Psoas muscle (tissue), 8 donors: ENCODE results near the gene B3GAT1. TPM values are rescaled to one million over a fixed set of nuclear protein-coding genes. Genes with fewer than 3 reads are reported as not detected.

Experiments
- ATAC-seq, 4 donors: fragments of 200-7000 bp; cut with Tn5 transposase; one replicate each; pipeline ENCODE4 v1.9.1; 2020; ENCODE audit warnings: moderate library complexity in 3 of 4, mild to moderate bottlenecking in 2 of 4
- DNase-seq, 2 donors: peaks; one replicate each; pipeline ENCODE4 v3.0.0-alpha.2; 2020
- H3K27ac ChIP-seq: fragments of 200-600 bp; one replicate; pipeline ENCODE4 v1.8.0; 2022
- H3K27me3 ChIP-seq, 3 donors: fragments of 200-600 bp in 1 of 3; one replicate each; pipeline versions ENCODE4 v1.6.1 to v1.8.0; 2013 to 2022; ENCODE audit warnings: low read length in 2 of 3, mild to moderate bottlenecking in 2 of 3, moderate library complexity in 1 of 3; ENCODE audit not compliant: insufficient read depth in 3 of 3
- H3K36me3 ChIP-seq, 2 donors: fragments of 200-600 bp in 1 of 2; one replicate each; pipeline versions ENCODE4 v1.6.1 to v1.8.0; 2013 to 2022; ENCODE audit warnings: low read depth in 1 of 2, mild to moderate bottlenecking in 1 of 2, moderate library complexity in 1 of 2; ENCODE audit not compliant: insufficient read depth in 1 of 2
- H3K4me1 ChIP-seq: fragments of 200-600 bp; one replicate; pipeline ENCODE4 v1.8.0; 2022
- H3K4me3 ChIP-seq: fragments of 200-600 bp; one replicate; pipeline ENCODE4 v1.8.0; 2022; ENCODE audit warnings: mild to moderate bottlenecking
- H3K9me3 ChIP-seq: fragments of 200-600 bp; one replicate; pipeline ENCODE4 v1.8.0; 2022
- CTCF ChIP-seq: fragments of 200-600 bp; IDR thresholded peaks from one replicate; pipeline ENCODE4 v1.8.0; 2022; ENCODE audit warnings: antibody characterized with exemption
- WGBS, 3 donors: extraction: QIAGEN DNeasy Blood & Tissue Kit; methylation state at CpG; one replicate each; pipeline versions ENCODE4 v1.1.6 to v1.1.7; 2013; 5-methylcytosine and 5-hydroxymethylcytosine counted together
- intact Hi-C, 2 donors: fragments of 100-400 bp; cut with DNase I; formaldehyde crosslinking; loops; one replicate each; pipeline versions ENCODE4 v1.11.0 to v1.14.2; 2022
- polyA plus RNA-seq, 3 donors: library from polyadenylated mRNA; stranded (reverse); fragments of 200-250 nt; gene quantifications; one replicate each; pipeline ENCODE4 v1.2.3, GENCODE V29; 2013
- total RNA-seq, 4 donors: library from RNA; stranded (reverse); fragmentation: NEBNext Ultra II Directional in 2 of 4; extraction: Animal tissue kit (Norgen Biotek cat#: 25700) in 2 of 4; gene quantifications; one replicate each; pipeline versions ENCODE4 v1.2.1 to v1.2.4, GENCODE V29; 2021 to 2023
- donor health status: healthy with polysubstance abuse.
- donor health status: DM: no; HTN: no; CAD: no; lungs with moderate emphysema.
- donor health status: Bipolar disorder and iron deficiency.
- donor health status: healthy.
- donor health status: DM: yes; HTN: yes; CAD: no.
- donor health status: DM: no; HTN: no; CAD: no.
- donor health status: DM: no; HTN: no; CAD: no.
- donor health status: DM: yes; HTN: yes; CAD: no.

Gene B3GAT1
- total and polyA plus RNA-seq, 7 donors: 0.01 to 0.13 (median 0.06) TPM; not detected in 3

- WGBS, 3 donors: 72 to 80% (median 72%) methylated on average over 6 of the region's 6 CpGs
- ATAC-seq (no peak), DNase-seq (no peak)
- Histone ChIP-seq H3K4me1 (no peaks in the 10 kb centered on the region), H3K36me3 (no peaks in the 10 kb centered on the region), H3K27me3 (peaks cover 0 to 26% (median 7%) of the 10 kb centered on the region in 3 donors), H3K4me3 (no peak overlapping the region), H3K27ac (no peak overlapping the region), H3K9me3 (no peaks in the 10 kb centered on the region)
- no peak for TF ChIP-seq CTCF
- intact Hi-C loops: no loop called here
Observed at GRCh38 chr11:134386945-134387344, 25.1 kb downstream of the B3GAT1 start.

DNA sequence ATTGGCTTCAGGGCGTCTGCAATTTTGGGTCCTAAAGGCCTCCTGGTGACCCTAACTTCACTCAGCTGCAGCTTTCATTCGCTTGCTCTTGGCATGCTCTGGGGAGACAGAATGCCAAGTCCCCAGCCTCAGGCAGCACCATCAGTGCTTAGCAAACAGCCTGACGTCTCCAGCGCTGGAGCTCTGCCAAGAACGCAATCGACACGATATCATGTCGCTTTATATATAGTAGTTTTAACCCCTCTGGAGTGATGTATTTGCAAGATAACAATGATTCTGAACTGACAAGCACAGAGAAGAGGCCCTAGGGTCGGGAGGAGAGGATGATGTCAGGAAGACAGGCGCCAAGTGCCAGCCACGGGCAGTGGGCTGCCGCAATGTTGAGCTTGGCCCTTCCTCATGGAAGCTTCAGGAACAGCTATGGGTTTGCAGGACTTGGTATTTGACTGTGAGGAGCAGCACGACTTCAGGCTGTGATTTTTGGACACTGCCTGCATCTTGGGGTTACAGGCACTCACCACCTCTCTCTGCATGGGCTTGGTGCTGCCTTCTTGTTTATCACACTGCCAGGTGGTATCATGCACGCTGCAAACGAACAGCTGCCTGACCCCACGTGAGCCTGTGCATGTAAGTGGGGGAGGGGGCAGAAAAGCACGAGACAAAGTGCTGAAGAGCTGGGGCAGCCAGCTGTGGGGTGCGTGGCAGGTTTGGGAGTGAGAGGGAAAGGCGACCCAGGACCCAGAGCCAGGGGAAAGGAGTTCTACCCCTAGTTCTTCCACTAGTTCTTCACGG is 26.1 kb downstream of the B3GAT1 start:
- H3K27me3 ChIP-seq: peaks cover 0 to 23% (median 4%) of the 10 kb centered on the region in 3 donors
- ATAC-seq (no peak), DNase-seq (no peak)

DNA sequence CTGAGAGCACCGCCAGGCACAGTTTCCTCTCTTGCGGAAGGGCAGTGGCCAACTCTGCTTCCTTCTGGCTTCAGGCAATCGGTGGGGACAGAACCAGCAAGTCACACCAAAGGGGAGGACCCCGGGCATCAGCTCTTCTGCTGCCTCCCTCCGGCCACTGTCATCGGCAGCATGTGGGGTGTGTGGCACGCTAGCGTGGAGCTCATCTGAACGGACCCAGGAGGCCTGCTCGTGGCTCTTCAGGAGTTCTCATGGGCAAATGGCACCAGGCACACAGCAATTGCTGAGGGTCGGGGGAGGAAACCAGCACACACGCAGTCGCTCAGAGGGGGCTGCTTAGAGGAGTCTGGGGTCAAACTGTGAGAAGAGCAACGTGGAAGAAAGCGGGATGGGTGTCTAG is 26.9 kb downstream of the B3GAT1 start:
- no peak for DNase-seq
- Histone ChIP-seq H3K4me3 (no peak overlapping the region), H3K27me3 (peaks cover 0 to 17% (median 4%) of the 10 kb centered on the region in 3 donors), H3K9me3 (no peaks in the 10 kb centered on the region), H3K27ac (no peak overlapping the region), H3K4me1 (no peaks in the 10 kb centered on the region), H3K36me3 (no peaks in the 10 kb centered on the region)
- 81 to 87% (median 85%) methylated on average over 15 of the region's 15 CpGs for WGBS, 3 donors
- no peak for ATAC-seq
- intact Hi-C loops: no loop called here
- TF ChIP-seq CTCF: no peak

More for the DNA sequence above, 26.1 kb downstream of the B3GAT1 start:
- 14 to 27% (median 22%) methylated on average over 20 of the region's 20 CpGs for WGBS, 3 donors
- Histone ChIP-seq H3K27ac (no peak overlapping the region), H3K4me1 (no peaks in the 10 kb centered on the region), H3K9me3 (no peaks in the 10 kb centered on the region), H3K36me3 (no peaks in the 10 kb centered on the region), H3K4me3 (no peak overlapping the region)
- intact Hi-C loops: no loop called here
- no peak for TF ChIP-seq CTCF

- intact Hi-C loops: no loop called here
- Histone ChIP-seq H3K9me3 (no peaks in the 10 kb centered on the region), H3K4me3 (no peak overlapping the region), H3K27ac (no peak overlapping the region), H3K36me3 (no peaks in the 10 kb centered on the region), H3K27me3 (peaks cover 0 to 15% (median 2%) of the 10 kb centered on the region in 3 donors), H3K4me1 (no peaks in the 10 kb centered on the region)
- WGBS, 3 donors: 85 to 89% (median 88%) methylated on average over 14 of the region's 14 CpGs
- ATAC-seq: no peak
- no peak for DNase-seq
- no peak for TF ChIP-seq CTCF
Observed at GRCh38 chr11:134384406-134384805, 27.6 kb downstream of the B3GAT1 start.
